NCI-H2196 treated with DMSO at 0.1 percent for 48 hours (cell line): ENCODE measurements around the gene NAIF1.
A peak's percentile ranks its signal among the peaks of the same experiment; 100 is the strongest.
"Not testable (repeated sequence)": the region's sequence is repeated elsewhere in the genome, so short reads cannot be mapped to it uniquely, and the experiment has no call there.

Source experiments
- DNase-seq: peaks from one replicate; lab custom pipeline; 2025; ENCODE audit not compliant: unreplicated experiment; lab: John Stamatoyannopoulos, UW

Gene NAIF1

GRCh38 chr9:128036522-128036921 lies 30.6 kb downstream of the NAIF1 start:
- not testable (repeated sequence) for DNase-seq

GRCh38 chr9:128034821-128035652 lies 32.1 kb downstream of the NAIF1 start:
- DNase-seq = peak; percentile 81

GRCh38 chr9:128033609-128034008 lies 33.5 kb downstream of the NAIF1 start:
- DNase-seq = no peak

- DNase-seq = no peak
Measured at GRCh38 chr9:128027705-128028104, 39.4 kb downstream of the NAIF1 start.

- DNase-seq = no peak
Measured at GRCh38 chr9:128026773-128027541, 40.2 kb downstream of the NAIF1 start.

GRCh38 chr9:128026255-128026772 lies 40.8 kb downstream of the NAIF1 start:
- DNase-seq = no peak

- DNase-seq = no peak
Measured at GRCh38 chr9:128025736-128026135, 41.4 kb downstream of the NAIF1 start.

- DNase-seq = no peak
Measured at GRCh38 chr9:128024761-128025308, 42.3 kb downstream of the NAIF1 start.

GRCh38 chr9:128023671-128024070 lies 43.4 kb downstream of the NAIF1 start:
- DNase-seq = not testable (repeated sequence)

GRCh38 chr9:128022886-128023285 lies 44.2 kb downstream of the NAIF1 start:
- DNase-seq = no peak

GRCh38 chr9:128021098-128021497 lies 46.0 kb downstream of the NAIF1 start:
- no peak for DNase-seq

GRCh38 chr9:128020692-128021091 lies 46.4 kb downstream of the NAIF1 start:
- DNase-seq = no peak

GRCh38 chr9:128015696-128016095 lies 51.4 kb downstream of the NAIF1 start:
- DNase-seq = no peak
